Colonic mucosa (tissue), 4 donors: Measurements from ENCODE around the gene MED29. TPM values are rescaled to one million over a fixed set of nuclear protein-coding genes. Genes with fewer than 3 reads are reported as not detected.

ENCODE experiments used
- DNase-seq: peaks from one replicate; pipeline ENCODE4 v3.0.0-alpha.2; 2020
- H3K27ac ChIP-seq: fragments of 200-600 bp; one replicate; pipeline ENCODE4 v1.8.0; 2021
- H3K27me3 ChIP-seq: fragments of 200-600 bp; one replicate; pipeline ENCODE4 v1.8.0; 2021
- H3K36me3 ChIP-seq: fragments of 200-600 bp; one replicate; pipeline ENCODE4 v1.8.0; 2021
- H3K4me1 ChIP-seq: fragments of 200-600 bp; one replicate; pipeline ENCODE4 v1.8.0; 2021; ENCODE audit warnings: mild to moderate bottlenecking
- H3K4me3 ChIP-seq: fragments of 200-600 bp; one replicate; pipeline ENCODE4 v1.8.0; 2021
- H3K9ac ChIP-seq, 2 donors: one replicate each; pipeline ENCODE4 v1.7.0; 2013; ENCODE audit warnings: control low read depth in 2 of 2, low read depth in 2 of 2, low read length in 2 of 2
- H3K9me3 ChIP-seq: fragments of 200-600 bp; one replicate; pipeline ENCODE4 v1.8.0; 2021
- CTCF ChIP-seq: fragments of 200-600 bp; IDR thresholded peaks from one replicate; pipeline ENCODE4 v1.8.0; 2022; ENCODE audit warnings: antibody characterized with exemption, mild to moderate bottlenecking
- intact Hi-C: fragments of 100-400 bp; cut with DNase I; formaldehyde crosslinking; loops from one replicate; pipeline ENCODE4 v1.14.1; 2022
- total RNA-seq, 2 donors: library from RNA; stranded (reverse); fragmentation: NEBNext Ultra II Directional in 1 of 2; extraction: Animal tissue kit (Norgen Biotek cat#: 25700) in 1 of 2; gene quantifications; one replicate each; pipeline ENCODE4 v1.2.1, GENCODE V29; 2021
- donor health status: healthy.
- donor health status: DM: no; HTN: no; CAD: no.
- donor health status: DM: no; HTN: no; CAD: no.

The MED29 gene
- total RNA-seq, 2 donors from 2014 or later, result 22.8 to 37.5 TPM

- Histone ChIP-seq H3K9ac (no peak overlapping the region), H3K27ac (no peak overlapping the region), H3K4me3 (no peak overlapping the region), H3K27me3 (peaks cover 1% of the 10 kb centered on the region), H3K36me3 (no peaks in the 10 kb centered on the region), H3K4me1 (no peaks in the 10 kb centered on the region), H3K9me3 (no peaks in the 10 kb centered on the region)
- no peak for TF ChIP-seq CTCF
- DNase-seq, result no peak
- intact Hi-C loops, result no loop called here
Observed at GRCh38 chr19:39419003-39419402, 27.8 kb downstream of the MED29 start.

- no peak overlapping the region for H3K4me3 ChIP-seq
- H3K36me3 ChIP-seq, result no peaks in the 10 kb centered on the region
- TF ChIP-seq CTCF, result no peak
- no peaks in the 10 kb centered on the region for H3K4me1 ChIP-seq
- no peak overlapping the region for H3K9ac ChIP-seq
- no peak overlapping the region for H3K27ac ChIP-seq
- intact Hi-C loops, result no loop called here
- no peaks in the 10 kb centered on the region for H3K27me3 ChIP-seq
- no peak for DNase-seq
- no peaks in the 10 kb centered on the region for H3K9me3 ChIP-seq
Observed at GRCh38 chr19:39420769-39421168, 29.6 kb downstream of the MED29 start.

- DNase-seq, result no peak
- Histone ChIP-seq H3K9ac (no peak overlapping the region), H3K27ac (no peak overlapping the region), H3K36me3 (no peaks in the 10 kb centered on the region), H3K27me3 (no peaks in the 10 kb centered on the region), H3K4me3 (no peak overlapping the region), H3K9me3 (no peaks in the 10 kb centered on the region), H3K4me1 (no peaks in the 10 kb centered on the region)
- intact Hi-C loops, result no loop called here
- no peak for TF ChIP-seq CTCF
Observed at GRCh38 chr19:39422020-39422419, 30.8 kb downstream of the MED29 start.

- no peaks in the 10 kb centered on the region for H3K27me3 ChIP-seq
- H3K9me3 ChIP-seq, result no peaks in the 10 kb centered on the region
- intact Hi-C loops, result no loop called here
- no peak overlapping the region for H3K4me3 ChIP-seq
- no peaks in the 10 kb centered on the region for H3K36me3 ChIP-seq
- no peaks in the 10 kb centered on the region for H3K4me1 ChIP-seq
- TF ChIP-seq CTCF, result no peak
- H3K9ac ChIP-seq, result no peak overlapping the region
- no peak for DNase-seq
- H3K27ac ChIP-seq, result no peak overlapping the region
Observed at GRCh38 chr19:39423258-39424086, 32.3 kb downstream of the MED29 start.

- DNase-seq, result no peak
Observed at GRCh38 chr19:39424934-39425333, 33.8 kb downstream of the MED29 start.

More at GRCh38 chr19:39424934-39425333, 33.8 kb downstream of the MED29 start:
- no peaks in the 10 kb centered on the region for H3K4me1 ChIP-seq
- H3K4me3 ChIP-seq, result no peak overlapping the region
- TF ChIP-seq CTCF, result no peak
- no peaks in the 10 kb centered on the region for H3K9me3 ChIP-seq
- H3K36me3 ChIP-seq, result no peaks in the 10 kb centered on the region
- H3K9ac ChIP-seq, result no peak overlapping the region
- intact Hi-C loops, result no loop called here
- no peak overlapping the region for H3K27ac ChIP-seq
- H3K27me3 ChIP-seq, result no peaks in the 10 kb centered on the region
